HFFc6 (cell line): ENCODE measurements around the gene MMAA. TPM values are rescaled to one million over a fixed set of nuclear protein-coding genes. Genes with fewer than 3 reads are reported as not detected.
A peak's percentile ranks its signal among the peaks of the same experiment; 100 is the strongest.
"Not testable (repeated sequence)": the region's sequence is repeated elsewhere in the genome, so short reads cannot be mapped to it uniquely, and the experiment has no call there.

ENCODE experiments used
- DNase-seq: peaks from one replicate; pipeline ENCODE4 v3.0.0-alpha.2; 2018
- H3K27ac Mint-ChIP-seq: 2 replicates; pipeline ENCODE4 v1.8.0; 2020; ENCODE audit warnings: mild to moderate bottlenecking, mixed read lengths
- H3K27me3 Mint-ChIP-seq: 2 replicates; pipeline ENCODE4 v1.8.0; 2021; ENCODE audit warnings: mild to moderate bottlenecking, moderate library complexity, mixed read lengths; ENCODE audit not compliant: insufficient read depth
- H3K36me3 Mint-ChIP-seq: 2 replicates; pipeline ENCODE4 v1.8.0; 2021; ENCODE audit warnings: low read depth, mixed read lengths
- H3K4me1 Mint-ChIP-seq: 2 replicates; pipeline ENCODE4 v1.8.0; 2020; ENCODE audit warnings: low read depth, mixed read lengths
- H3K4me3 Mint-ChIP-seq: 2 replicates; pipeline ENCODE4 v1.8.0; 2020; ENCODE audit warnings: mild to moderate bottlenecking, moderate library complexity, mixed read lengths
- H3K9me3 Mint-ChIP-seq: 2 replicates; pipeline ENCODE4 v1.8.0; 2020; ENCODE audit warnings: mild to moderate bottlenecking, mixed read lengths
- CTCF ChIP-seq: fragments of 200-600 bp; sonication (generic); IDR thresholded peaks from 2 replicates; pipeline ENCODE4 v1.5.0; 2021; ENCODE audit warnings: antibody characterized with exemption, mild to moderate bottlenecking
- long read RNA-seq: library from polyadenylated mRNA; unstranded; transcript quantifications from one replicate; pipeline ENCODE4 v2.0.0, GENCODE V29; 2019
- total RNA-seq, 6 experiments: library from RNA; stranded (reverse); fragmentation: NEBNext Ultra II Directional; extraction: Animal tissue kit (Norgen Biotek cat#: 25700); gene quantifications; 2 replicates in 1 of 6; 3 replicates in 5 of 6; pipeline ENCODE4 v1.2.3, GENCODE V29; 2021

Gene MMAA
- 1 to 10 TPM; 6.5 to 8.6 (median 7.6) TPM for total RNA-seq
- long read RNA-seq, full-length matches to known transcripts, result 3 of 4 reads
- long read RNA-seq, partial matches to known transcripts, result 0 of 4 reads
- long read RNA-seq, other reads (novel, unspliced or antisense), result 1 of 4 reads

DNA sequence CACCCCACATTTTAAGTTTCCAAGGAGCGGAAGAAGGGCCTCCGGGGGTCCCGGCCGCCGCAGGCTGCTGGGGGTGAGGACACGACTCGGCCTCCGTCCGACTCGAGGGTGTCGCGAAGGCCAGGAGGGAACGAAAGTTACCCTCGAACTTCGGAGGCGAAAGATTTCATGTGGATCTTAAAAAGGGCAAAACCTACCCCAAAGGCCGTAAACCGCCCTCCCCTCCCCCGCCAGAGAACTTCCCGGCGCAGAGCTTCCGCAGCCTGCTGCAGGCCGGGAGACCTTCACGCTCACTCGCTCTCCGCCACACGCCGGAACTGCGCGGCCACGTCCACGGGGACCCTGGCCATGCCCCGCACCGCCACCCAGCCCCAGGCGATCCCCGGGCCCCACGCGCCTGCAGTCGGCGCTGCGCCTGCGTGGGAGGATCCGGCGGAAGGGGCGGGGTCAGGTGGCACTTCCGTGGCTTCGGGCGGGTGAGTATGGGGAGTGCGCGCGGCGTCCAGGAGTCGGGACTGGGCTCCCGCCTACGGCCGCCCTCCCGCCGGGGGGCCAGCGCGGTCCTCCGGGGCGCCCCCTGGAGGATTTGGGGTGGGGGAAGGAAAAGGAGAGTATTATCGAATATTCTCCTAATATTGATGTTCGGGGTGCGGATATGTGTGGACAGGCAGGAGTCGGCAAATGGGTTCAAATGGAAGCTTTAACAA is at the start of gene MMAA:
Gene MMAA, plus strand, starts transcription at position 454 of the 707 bp plus-strand sequence. CDS start 19,755 bp downstream, outside the sequence.
- H3K9me3 Mint-ChIP-seq, result peaks cover 4% of the 10 kb centered on the region; the same call in 1 of the 2 replicates
- H3K27ac Mint-ChIP-seq, result peak within 1 kb of the TSS; percentile 99
- peak; percentile 90 for DNase-seq
- H3K4me1 Mint-ChIP-seq, result peaks cover 53% of the 10 kb centered on the region
- H3K4me3 Mint-ChIP-seq, result peak within 1 kb of the TSS; percentile 99
- peak; percentile 90 for TF ChIP-seq CTCF
- no peaks in the 10 kb centered on the region for H3K27me3 Mint-ChIP-seq
- peaks cover 12% of the 10 kb centered on the region for H3K36me3 Mint-ChIP-seq

DNA sequence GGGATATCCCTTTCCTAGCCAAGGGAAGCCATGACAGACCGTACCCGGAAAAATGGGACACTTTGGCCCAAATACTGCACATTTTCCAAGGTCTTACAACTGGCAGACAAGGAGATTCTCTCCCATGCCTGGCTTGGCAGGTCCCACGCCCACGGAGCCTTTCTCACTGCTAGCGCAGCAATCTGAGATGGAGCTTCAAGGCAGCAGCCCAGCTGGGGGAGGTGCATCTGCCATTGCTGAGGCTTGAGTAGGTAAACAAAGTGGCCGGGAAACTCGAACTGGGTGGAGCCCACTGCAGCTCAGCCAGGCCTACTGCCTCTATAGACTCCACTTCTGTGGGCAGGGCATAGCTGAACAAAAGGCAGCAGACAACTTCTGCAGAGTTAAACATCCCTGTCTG is 44.6 kb upstream of the MMAA start:
- not testable (repeated sequence) for H3K4me3 Mint-ChIP-seq, H3K36me3 Mint-ChIP-seq, H3K4me1 Mint-ChIP-seq, H3K27me3 Mint-ChIP-seq, H3K27ac Mint-ChIP-seq, H3K9me3 Mint-ChIP-seq, DNase-seq

DNA sequence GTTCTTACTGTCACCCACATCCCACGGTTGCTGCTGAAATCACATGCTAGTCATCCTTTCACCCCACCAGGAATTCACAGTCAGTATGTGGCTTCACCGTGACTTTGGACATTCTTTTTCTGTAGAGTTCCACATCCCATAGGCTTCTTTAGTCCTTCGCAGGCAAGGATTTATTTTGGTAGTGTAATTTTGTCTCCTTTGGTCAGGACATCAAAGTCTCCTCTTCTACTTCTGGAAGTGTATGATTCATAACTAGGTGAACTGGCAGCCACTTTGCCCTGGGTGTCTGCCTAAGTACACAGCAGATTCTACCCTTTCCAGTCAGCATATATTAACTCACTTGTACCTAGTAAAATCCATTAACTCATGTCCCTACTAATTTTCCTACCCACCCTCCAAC is 38.3 kb upstream of the MMAA start:
- H3K9me3 Mint-ChIP-seq, result no peaks in the 10 kb centered on the region
- H3K27me3 Mint-ChIP-seq, result peaks cover 2% of the 10 kb centered on the region; the same call in 1 of the 2 replicates
- no peaks in the 10 kb centered on the region for H3K4me1 Mint-ChIP-seq
- H3K27ac Mint-ChIP-seq, result no peak overlapping the region
- H3K36me3 Mint-ChIP-seq, result no peaks in the 10 kb centered on the region
- DNase-seq, result no peak
- H3K4me3 Mint-ChIP-seq, result no peak overlapping the region
- TF ChIP-seq CTCF, result no peak

DNA sequence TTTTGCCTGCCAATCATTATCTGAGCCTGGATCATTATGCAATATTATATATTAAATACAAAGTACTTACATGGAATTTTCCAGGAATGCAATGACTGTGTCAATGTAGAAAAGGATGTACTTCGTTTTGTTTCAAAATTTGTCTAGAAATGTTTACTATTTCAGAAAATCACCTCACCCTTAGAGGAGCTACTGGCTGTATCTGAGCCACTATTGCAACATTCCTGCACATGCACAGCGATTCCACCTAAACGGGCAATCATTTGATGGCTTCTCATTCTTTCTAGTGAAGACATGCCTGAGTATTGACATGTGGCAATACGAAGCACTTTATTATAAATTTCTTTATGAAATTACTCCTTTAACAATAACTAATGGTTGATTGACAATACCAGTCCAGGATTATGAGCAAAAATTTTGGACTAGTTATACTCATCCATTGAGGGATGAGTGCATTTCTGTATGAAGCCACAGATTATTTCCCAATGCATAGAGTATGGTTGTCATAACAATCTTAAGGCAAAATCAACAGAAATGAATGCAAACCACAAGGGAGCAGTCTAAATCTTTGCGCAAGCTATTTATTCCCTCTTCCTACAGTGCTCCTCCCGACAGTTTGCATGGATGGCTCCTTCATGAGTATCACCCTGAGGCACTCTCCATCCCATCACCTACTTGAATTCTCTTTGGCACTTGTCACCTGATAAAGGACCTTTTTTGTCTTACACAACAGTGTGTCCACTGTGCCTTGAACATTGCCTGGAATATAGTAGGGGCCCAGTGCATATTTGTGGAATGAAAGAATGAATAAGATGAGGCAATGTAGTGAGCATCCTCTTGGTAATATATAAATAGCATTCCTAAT is 35.8 kb upstream of the MMAA start:
- no peaks in the 10 kb centered on the region for H3K9me3 Mint-ChIP-seq
- H3K27ac Mint-ChIP-seq, result no peak overlapping the region
- H3K27me3 Mint-ChIP-seq, result peaks cover 10% of the 10 kb centered on the region
- H3K4me1 Mint-ChIP-seq, result no peaks in the 10 kb centered on the region
- no peak overlapping the region for H3K4me3 Mint-ChIP-seq
- peak; percentile 1 for DNase-seq
- H3K36me3 Mint-ChIP-seq, result no peaks in the 10 kb centered on the region
- no peak for TF ChIP-seq CTCF

DNA sequence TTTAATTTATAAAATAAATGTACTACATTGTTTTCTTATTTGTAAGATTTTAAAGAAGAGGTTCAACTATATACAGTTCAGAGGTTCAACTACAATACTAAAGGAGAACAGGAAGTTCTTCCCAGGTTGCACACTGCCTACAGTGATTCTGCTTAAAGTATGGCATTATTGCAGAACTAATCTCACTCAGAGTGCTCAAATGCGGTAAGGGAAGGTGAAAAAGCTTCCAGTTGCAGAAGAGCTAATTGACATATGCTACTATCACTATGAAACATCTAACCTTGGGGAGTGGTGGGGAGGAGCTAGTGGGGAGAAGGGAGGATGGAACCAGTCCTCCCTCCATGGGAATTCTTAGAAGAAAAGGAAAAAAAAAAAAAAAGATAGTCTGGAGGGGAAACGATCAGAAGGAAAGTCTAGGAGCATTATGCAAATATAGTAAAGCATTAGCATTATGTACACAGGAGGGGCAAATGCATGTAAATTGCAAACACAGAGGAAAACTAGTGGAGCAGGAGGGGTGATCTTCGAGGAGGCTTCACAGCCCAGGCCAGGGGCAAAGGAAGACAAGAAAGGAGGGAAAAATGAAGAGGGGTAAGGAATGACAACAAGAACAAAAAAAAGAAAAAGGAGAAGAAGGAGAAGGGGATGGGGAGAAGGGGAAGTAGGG is 32.0 kb upstream of the MMAA start:
- no peaks in the 10 kb centered on the region for H3K4me1 Mint-ChIP-seq
- H3K9me3 Mint-ChIP-seq, result no peaks in the 10 kb centered on the region
- no peak for TF ChIP-seq CTCF
- no peak for DNase-seq
- H3K36me3 Mint-ChIP-seq, result no peaks in the 10 kb centered on the region
- H3K27ac Mint-ChIP-seq, result no peak overlapping the region
- no peak overlapping the region for H3K4me3 Mint-ChIP-seq
- H3K27me3 Mint-ChIP-seq, result peaks cover 11% of the 10 kb centered on the region

DNA sequence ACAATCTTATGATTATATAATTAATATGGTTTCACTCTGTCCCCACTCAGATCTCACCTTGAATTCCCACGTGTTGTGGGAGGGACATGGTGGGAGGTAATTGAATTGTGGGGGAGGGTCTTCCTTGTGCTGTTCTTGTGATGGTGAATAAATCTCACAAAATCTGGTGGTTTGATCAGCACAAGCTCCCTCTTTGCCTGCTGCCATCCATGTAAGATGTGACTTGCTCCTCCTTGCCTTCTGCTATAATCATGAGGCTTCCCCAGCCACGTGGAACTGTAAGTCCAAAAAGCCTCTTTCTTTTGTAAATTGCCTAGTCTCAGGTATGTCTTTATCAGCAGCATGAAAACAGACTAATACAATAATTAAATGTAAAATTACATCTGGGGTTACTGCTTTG is 29.8 kb upstream of the MMAA start:
- DNase-seq, H3K36me3 Mint-ChIP-seq, H3K4me3 Mint-ChIP-seq, H3K9me3 Mint-ChIP-seq, H3K27ac Mint-ChIP-seq, H3K4me1 Mint-ChIP-seq: not testable (repeated sequence)
- H3K27me3 Mint-ChIP-seq, result peaks cover 13% of the 10 kb centered on the region
